GM19324 (cell line): Measurements from ENCODE around the gene ATP8B1.

Source experiments
- ATAC-seq: cut with Tn5 transposase; IDR thresholded peaks from one replicate; pipeline ENCODE4 v1.9.1; 2021; ENCODE audit warnings: mild to moderate bottlenecking, moderate library complexity; ENCODE audit not compliant: unreplicated experiment, low FRiP score

Gene ATP8B1

GRCh38 chr18:57635003-57635822, 167.9 kb downstream of the ATP8B1 start:
- ATAC-seq = no peak

- ATAC-seq = no peak
Measured at GRCh38 chr18:57631697-57632096, 171.4 kb downstream of the ATP8B1 start.

- ATAC-seq = peak; percentile 18
Measured at GRCh38 chr18:57630754-57631595, 172.1 kb downstream of the ATP8B1 start.

- peak; percentile 93 for ATAC-seq
Measured at GRCh38 chr18:57630002-57630753, 172.9 kb downstream of the ATP8B1 start.

GRCh38 chr18:57629422-57629821, 173.7 kb downstream of the ATP8B1 start:
- no peak for ATAC-seq

GRCh38 chr18:57627488-57627887, 175.6 kb downstream of the ATP8B1 start:
- ATAC-seq = no peak

GRCh38 chr18:57624988-57625387, 178.1 kb downstream of the ATP8B1 start:
- no peak for ATAC-seq

- peak; percentile 5 for ATAC-seq
Measured at GRCh38 chr18:57621246-57621604, 181.9 kb downstream of the ATP8B1 start.

GRCh38 chr18:57619876-57620275, 183.2 kb downstream of the ATP8B1 start:
- ATAC-seq = no peak

GRCh38 chr18:57618910-57619309, 184.2 kb downstream of the ATP8B1 start:
- no peak for ATAC-seq

- ATAC-seq = no peak
Measured at GRCh38 chr18:57603871-57604270, 199.2 kb downstream of the ATP8B1 start.
